Ovary (tissue), 3 donors: Measurements from ENCODE around the gene A4GALT.

Source experiments
- EP300 ChIP-seq: sonication (generic); formaldehyde crosslinking; IDR thresholded peaks from one replicate; pipeline ENCODE4 v1.6.1; 2017; ENCODE audit warnings: antibody characterized with exemption
- POLR2A ChIP-seq: fragments of 450-650 bp; IDR thresholded peaks from one replicate; pipeline ENCODE4 v1.6.1; 2017; ENCODE audit warnings: antibody characterized with exemption, mild to moderate bottlenecking, moderate library complexity
- TF ChIP-seq, protein P1 (sequence below), 3 donors: fragments of 450-650 bp in 2 of 3; fragments of 200-600 bp in 1 of 3; IDR thresholded peaks; one replicate each; pipeline versions ENCODE4 v1.5.1 to v1.8.0; 2016 to 2022; ENCODE audit warnings: antibody characterized with exemption in 3 of 3, mild to moderate bottlenecking in 1 of 3
- donor health status: DM: no; HTN: no; CAD: no.

DNA sequence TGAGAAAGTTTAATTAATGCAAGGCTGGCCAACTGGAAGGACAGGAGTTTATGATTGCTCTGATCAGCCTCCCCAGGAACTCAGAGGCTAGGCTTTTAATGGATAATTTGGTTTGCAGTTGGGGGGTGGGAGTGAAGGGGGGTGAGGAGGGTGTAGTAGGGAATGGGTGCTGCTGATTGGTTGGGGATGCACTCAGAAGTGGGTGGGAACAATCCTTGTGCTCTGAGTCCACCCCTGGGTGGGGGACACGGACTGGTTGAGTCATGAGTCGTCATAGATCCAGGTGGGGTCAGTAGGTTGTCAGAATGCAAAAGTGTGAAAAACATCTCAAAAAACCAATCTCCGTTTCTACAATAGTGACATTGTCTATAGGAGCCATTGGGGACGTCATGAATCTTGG is 50.6 kb downstream of the A4GALT start:
- TF ChIP-seq, protein P1, sequence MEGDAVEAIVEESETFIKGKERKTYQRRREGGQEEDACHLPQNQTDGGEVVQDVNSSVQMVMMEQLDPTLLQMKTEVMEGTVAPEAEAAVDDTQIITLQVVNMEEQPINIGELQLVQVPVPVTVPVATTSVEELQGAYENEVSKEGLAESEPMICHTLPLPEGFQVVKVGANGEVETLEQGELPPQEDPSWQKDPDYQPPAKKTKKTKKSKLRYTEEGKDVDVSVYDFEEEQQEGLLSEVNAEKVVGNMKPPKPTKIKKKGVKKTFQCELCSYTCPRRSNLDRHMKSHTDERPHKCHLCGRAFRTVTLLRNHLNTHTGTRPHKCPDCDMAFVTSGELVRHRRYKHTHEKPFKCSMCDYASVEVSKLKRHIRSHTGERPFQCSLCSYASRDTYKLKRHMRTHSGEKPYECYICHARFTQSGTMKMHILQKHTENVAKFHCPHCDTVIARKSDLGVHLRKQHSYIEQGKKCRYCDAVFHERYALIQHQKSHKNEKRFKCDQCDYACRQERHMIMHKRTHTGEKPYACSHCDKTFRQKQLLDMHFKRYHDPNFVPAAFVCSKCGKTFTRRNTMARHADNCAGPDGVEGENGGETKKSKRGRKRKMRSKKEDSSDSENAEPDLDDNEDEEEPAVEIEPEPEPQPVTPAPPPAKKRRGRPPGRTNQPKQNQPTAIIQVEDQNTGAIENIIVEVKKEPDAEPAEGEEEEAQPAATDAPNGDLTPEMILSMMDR (IDR thresholded peaks at IDR 0.05), result no peak
- TF ChIP-seq POLR2A (no peak), EP300 (no peak)
